Stimulated activated naive CD8-positive, alpha-beta T cell treated with anti-CD3 and anti-CD28 coated beads, Interleukin-15, Interleukin-2, amounts not matched to agents 100 ng/mL and 50 ng/mL, for 24 hours (primary cell): ENCODE measurements around the gene GGCX.
"Not testable (repeated sequence)": the region's sequence is repeated elsewhere in the genome, so short reads cannot be mapped to it uniquely, and the experiment has no call there.

Source experiments
- H3K27ac Mint-ChIP-seq: one replicate; pipeline ENCODE4 v1.8.0; 2021; ENCODE audit warnings: mild to moderate bottlenecking, mixed read lengths
- H3K27me3 Mint-ChIP-seq: one replicate; pipeline ENCODE4 v1.8.0; 2021; ENCODE audit warnings: mixed read lengths
- H3K36me3 Mint-ChIP-seq: one replicate; pipeline ENCODE4 v1.8.0; 2021; ENCODE audit warnings: low read depth, mixed read lengths
- H3K4me1 Mint-ChIP-seq: one replicate; pipeline ENCODE4 v1.8.0; 2021; ENCODE audit warnings: low read depth, mixed read lengths
- H3K4me3 Mint-ChIP-seq: one replicate; pipeline ENCODE4 v1.8.0; 2021; ENCODE audit warnings: mild to moderate bottlenecking, mixed read lengths
- H3K9me3 Mint-ChIP-seq: one replicate; pipeline ENCODE4 v1.8.0; 2021; ENCODE audit warnings: mixed read lengths

The GGCX gene

DNA sequence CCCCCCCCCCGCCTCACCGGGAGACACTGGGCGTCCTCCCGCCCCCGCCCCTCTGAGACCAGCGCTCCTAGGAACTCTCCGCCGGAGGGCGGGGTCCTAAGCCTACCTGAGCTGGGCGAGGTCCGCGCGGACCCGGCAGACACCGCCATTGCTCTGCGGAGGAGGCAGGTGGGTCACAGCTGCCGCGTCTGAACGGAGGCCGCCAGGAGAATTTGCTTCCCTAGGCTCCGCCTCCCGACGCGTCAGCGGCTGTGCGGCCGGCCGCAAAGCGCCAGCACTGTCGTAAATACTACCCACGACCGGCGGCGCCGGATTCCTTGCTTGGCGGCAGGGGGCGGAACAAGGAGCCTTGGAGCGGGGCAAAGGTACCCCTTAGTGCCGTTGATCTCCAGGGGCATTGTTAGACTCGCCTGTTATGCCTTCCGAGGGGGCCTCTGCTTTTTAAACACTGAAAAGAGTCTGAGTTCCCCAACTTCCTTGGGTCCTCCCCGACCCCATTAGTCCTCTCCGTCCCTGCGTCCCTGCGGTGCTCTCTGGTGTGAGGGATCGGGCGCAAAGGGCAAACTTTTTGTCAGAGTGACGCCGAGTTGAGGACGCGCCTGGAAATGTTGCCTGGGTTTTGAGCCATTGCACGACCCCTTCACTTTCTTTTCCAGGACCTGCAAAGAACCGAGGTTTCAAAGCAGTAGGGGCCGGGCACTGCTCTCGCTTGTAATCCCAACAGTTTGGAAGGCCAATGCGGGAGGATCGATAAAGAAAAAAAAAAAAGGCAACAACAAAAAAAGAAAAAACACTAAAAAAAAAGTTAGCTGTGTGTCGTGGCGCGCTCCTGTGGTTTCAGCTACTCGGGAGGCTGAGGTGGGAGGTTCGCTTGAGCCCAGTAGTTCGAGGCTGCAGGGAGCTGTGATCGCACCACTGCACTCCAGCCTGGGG is at the start of gene GGCX:
Gene GGCX, minus strand, starts transcription at position 214 of the 933 bp plus-strand sequence. Its CDS starts 65 bp downstream, at position 149.
- Mint-ChIP-seq H3K9me3 (no peaks in the 10 kb centered on the region), H3K4me1 (peaks cover 46% of the 10 kb centered on the region), H3K27ac (peak within 1 kb of the TSS; percentile 99), H3K27me3 (no peaks in the 10 kb centered on the region), H3K4me3 (peak within 1 kb of the TSS; percentile 98), H3K36me3 (peaks cover 10% of the 10 kb centered on the region)

DNA sequence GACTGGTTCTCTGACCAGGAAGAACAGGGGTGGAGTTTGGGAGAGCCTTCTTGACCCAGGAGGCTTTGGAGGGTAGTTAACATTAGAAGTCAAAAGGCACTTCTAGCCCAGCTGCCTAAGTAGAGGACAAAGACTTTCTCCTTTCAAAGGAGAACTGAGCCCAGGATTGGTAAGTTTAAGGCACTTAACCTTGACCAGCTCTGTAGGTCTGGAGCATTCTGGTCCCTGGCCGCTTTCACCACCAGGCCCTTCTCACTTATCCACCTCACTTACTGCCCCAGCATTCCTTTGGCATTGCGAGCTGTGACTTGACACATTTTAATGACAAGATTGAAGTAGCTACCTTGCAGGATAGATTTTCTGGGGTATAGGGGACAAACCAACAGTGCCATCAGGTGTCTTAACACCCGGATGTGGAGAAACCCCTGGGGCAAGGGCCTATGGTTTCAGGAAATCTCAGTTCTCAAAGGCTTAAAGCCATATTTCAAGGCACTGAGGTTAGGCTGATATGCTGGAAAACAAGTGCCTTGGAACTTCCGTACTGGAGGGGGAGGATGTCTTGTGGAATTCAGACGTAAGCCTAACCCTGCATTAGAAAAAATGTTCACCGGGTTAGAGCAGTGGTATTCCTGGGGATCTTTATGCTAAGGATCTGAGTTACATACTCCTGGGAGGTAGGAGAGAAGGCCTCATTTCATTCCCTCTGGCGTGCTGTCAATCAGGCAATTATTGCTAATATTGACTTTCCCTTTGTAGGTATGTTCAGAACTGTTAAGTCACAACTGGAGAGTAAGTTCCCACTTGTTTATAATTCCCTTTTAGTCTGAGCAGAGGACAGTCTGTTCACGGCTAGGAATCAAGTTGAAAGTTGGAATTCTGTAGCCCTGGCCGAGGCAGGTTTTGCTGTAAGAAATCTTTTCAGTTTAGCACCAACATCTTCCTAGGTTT is 46.2 kb upstream of the GGCX start:
- Mint-ChIP-seq H3K27ac (peak overlapping the region; percentile 20), H3K27me3 (no peaks in the 10 kb centered on the region), H3K4me3 (no peak overlapping the region), H3K36me3 (peaks cover 21% of the 10 kb centered on the region), H3K4me1 (peaks cover 38% of the 10 kb centered on the region), H3K9me3 (no peaks in the 10 kb centered on the region)

DNA sequence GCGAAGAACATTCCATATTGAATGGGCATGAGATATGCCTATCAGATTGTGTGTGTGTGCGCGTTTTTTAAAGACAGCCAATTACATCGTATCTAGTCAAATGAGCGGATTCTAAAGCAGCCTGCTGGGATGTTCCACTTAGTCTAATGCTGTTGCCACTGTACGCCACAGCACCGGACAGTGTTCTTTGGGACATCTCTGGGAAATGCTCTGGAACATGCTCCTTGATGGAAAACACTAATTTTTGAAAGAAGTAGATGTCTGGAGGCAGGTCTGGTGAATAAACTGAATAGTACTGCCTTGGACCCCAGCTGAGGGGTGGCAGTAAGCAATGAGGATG is 44.8 kb upstream of the GGCX start:
- Mint-ChIP-seq H3K36me3 (peaks cover 21% of the 10 kb centered on the region), H3K27me3 (no peaks in the 10 kb centered on the region), H3K27ac (no peak overlapping the region), H3K9me3 (no peaks in the 10 kb centered on the region), H3K4me1 (peaks cover 39% of the 10 kb centered on the region), H3K4me3 (no peak overlapping the region)

DNA sequence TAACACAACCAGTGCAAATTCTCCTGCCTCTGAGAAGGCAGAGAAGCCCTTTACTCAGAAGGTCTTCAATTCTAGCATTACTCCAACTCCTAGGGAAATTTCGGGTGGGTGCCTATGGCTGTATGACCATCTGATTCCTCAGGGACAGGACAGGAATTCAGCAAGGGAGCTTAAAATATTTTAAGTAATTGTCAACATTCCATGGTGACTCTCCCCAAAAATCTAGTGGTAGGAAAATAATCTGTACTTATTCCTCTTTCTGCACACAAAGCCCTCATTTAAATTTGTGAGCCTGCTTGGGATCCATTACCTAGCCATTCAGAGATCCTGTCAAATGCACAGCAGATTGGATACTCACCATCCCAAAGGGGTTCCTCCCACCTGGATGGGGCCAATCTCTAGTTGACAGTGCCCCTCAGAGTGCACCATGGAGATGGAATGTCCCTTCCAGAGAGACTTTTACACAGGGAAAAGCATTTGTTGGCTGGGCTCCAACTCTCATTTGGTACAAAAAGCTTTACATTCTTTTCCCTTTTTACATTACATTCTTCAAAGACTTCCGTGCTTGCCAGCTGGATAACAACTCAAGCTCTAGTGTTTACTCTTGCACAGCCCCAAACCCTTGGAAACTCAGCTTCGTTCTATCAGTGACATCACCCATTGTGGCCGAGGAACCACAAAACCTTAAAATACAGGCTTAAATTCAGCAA is 44.3 kb upstream of the GGCX start:
- no peaks in the 10 kb centered on the region for H3K27me3 Mint-ChIP-seq
- H3K4me1 Mint-ChIP-seq, result peaks cover 38% of the 10 kb centered on the region
- peaks cover 21% of the 10 kb centered on the region for H3K36me3 Mint-ChIP-seq
- no peak overlapping the region for H3K4me3 Mint-ChIP-seq
- no peaks in the 10 kb centered on the region for H3K9me3 Mint-ChIP-seq
- H3K27ac Mint-ChIP-seq, result no peak overlapping the region

DNA sequence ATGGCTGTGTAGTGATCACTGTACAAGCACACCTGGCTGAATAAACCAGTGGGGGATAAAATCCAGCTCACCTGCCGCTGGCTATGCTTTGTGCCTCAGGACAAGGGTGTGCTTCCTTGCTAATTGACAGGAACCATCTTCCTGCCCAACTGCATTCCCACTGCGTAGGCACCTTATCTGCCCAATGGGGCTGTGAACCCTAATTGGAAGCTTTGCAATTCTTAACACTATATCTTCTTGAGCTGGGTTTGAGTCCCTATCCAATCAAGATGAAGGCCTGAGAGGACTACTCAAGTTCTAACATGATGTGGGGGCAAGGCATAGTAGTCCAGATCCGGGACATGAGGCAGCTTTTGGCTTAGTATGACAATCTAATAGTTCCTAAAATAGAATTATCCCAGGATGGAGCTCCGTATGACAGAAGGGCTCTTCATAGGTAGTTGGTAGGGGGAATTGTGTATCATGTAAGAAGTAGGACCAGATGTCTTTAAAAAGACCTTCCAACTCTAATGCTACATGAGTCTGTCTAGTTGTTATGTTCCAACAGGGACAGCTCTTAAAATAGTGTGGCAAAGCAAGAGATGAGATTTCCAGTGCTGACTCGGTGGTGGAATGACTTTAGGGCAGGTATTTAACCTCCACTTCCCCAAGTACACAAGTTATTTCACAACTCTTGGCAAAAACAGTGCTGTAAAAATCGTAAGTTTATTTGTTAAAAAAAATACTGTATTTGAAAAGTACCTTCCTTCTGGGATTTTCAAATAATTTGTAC is 43.5 kb upstream of the GGCX start:
- Mint-ChIP-seq H3K4me1 (peaks cover 35% of the 10 kb centered on the region), H3K4me3 (no peak overlapping the region), H3K9me3 (no peaks in the 10 kb centered on the region), H3K36me3 (peaks cover 16% of the 10 kb centered on the region), H3K27me3 (no peaks in the 10 kb centered on the region), H3K27ac (no peak overlapping the region)

DNA sequence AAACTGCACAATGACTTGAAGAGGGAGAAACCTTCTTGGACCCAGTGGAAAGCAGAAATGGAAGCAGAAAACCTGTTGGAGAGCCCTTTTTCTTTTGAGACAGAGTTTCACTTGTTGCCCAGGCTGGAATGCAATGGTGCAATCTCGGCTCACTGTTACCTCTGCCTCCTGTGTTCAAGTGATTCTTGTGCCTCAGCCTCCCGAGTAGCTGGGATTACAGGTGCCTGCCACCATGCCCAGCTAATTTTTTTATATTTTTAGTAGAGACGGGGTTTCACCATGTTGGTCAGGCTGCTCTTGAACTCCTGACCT is 42.8 kb upstream of the GGCX start:
- peaks cover 12% of the 10 kb centered on the region for H3K36me3 Mint-ChIP-seq
- peak overlapping the region; percentile 36 for H3K27ac Mint-ChIP-seq
- H3K4me1 Mint-ChIP-seq, result peaks cover 36% of the 10 kb centered on the region
- not testable (repeated sequence) for H3K9me3 Mint-ChIP-seq, H3K27me3 Mint-ChIP-seq
- peak overlapping the region; percentile 91 for H3K4me3 Mint-ChIP-seq

DNA sequence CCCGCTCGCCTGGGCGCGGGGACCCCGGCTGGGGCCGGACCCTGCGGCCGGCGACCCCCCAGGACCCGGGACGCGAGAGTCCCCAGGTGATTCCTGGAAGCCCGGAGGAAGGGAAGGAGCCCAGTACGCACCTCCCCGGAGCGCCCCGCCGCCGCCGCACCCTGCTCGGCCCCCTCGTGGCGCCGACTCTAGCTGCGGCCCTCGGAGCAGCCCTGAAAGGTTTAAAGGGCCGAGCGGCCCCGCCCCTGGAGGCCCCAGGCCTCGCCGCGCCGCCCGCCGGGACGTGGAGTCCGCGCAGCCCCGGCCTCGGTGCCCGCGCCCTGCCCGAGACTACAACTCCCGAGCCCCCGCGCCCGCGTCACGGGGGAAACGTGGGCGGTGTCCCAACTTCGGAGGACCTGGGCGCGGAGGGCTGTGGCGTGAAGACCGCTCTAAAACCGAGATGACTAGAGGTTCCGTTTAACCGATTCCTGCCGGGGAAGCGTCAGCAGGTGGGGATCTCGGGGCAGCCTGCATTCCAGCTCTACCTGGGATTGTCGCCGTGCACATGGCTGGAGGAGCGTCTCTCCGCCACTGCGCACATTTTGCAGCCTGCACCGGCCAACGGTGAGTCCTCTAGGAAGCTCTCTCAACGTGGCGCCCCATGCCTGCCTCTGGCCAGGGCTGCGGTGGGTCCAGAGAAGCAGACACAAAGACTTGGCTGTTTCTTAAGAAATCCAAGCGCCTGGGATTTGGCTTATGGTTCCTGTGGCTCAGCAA is 41.4 kb upstream of the GGCX start, which contains the start of gene TMEM150A:
Gene TMEM150A, minus strand, starts transcription at position 223 of the 759 bp plus-strand sequence. CDS start 750 bp downstream, outside the sequence.
- H3K27ac Mint-ChIP-seq, result peak within 1 kb of the TSS; percentile 88
- no peaks in the 10 kb centered on the region for H3K27me3 Mint-ChIP-seq
- no peaks in the 10 kb centered on the region for H3K36me3 Mint-ChIP-seq
- no peaks in the 10 kb centered on the region for H3K9me3 Mint-ChIP-seq
- H3K4me1 Mint-ChIP-seq, result peaks cover 36% of the 10 kb centered on the region
- H3K4me3 Mint-ChIP-seq, result peak within 1 kb of the TSS; percentile 91

DNA sequence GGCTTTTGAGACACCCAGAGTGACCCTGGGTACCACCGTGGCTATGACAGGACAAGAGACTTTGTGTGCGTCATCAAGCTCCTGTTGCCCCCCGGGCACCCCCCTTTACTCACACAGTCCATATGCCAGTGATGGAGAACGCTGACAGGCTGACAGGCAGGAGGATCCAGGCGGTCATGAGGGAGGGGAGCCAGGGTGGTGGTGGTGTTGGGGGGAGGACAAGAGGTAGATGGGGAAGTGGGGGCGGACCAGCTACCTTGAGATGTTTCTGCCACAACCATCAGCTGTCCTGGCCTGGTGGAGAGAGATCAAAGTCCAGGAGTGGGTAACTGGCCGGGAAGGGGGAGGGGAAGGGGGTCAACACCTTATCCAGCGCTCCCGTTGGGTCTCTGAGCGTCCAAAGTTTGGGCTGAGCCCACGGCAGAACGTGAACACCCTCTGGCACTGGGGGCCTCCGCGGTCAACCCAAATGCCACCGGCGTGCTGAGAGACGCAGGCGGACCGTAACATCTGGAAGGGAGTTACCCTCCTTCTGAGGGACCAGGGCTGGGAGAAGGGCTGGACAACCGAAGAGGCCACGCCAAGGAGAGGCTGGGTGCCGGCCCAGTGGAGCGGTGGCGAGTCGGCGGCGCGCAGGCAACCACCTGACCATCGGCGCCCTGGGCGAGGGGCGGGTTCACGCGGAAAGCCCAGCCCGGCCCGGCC is 40.6 kb upstream of the GGCX start:
- no peaks in the 10 kb centered on the region for H3K36me3 Mint-ChIP-seq
- peak overlapping the region; percentile 61 for H3K27ac Mint-ChIP-seq
- peak overlapping the region; percentile 79 for H3K4me3 Mint-ChIP-seq
- peaks cover 43% of the 10 kb centered on the region for H3K4me1 Mint-ChIP-seq
- no peaks in the 10 kb centered on the region for H3K9me3 Mint-ChIP-seq
- no peaks in the 10 kb centered on the region for H3K27me3 Mint-ChIP-seq

DNA sequence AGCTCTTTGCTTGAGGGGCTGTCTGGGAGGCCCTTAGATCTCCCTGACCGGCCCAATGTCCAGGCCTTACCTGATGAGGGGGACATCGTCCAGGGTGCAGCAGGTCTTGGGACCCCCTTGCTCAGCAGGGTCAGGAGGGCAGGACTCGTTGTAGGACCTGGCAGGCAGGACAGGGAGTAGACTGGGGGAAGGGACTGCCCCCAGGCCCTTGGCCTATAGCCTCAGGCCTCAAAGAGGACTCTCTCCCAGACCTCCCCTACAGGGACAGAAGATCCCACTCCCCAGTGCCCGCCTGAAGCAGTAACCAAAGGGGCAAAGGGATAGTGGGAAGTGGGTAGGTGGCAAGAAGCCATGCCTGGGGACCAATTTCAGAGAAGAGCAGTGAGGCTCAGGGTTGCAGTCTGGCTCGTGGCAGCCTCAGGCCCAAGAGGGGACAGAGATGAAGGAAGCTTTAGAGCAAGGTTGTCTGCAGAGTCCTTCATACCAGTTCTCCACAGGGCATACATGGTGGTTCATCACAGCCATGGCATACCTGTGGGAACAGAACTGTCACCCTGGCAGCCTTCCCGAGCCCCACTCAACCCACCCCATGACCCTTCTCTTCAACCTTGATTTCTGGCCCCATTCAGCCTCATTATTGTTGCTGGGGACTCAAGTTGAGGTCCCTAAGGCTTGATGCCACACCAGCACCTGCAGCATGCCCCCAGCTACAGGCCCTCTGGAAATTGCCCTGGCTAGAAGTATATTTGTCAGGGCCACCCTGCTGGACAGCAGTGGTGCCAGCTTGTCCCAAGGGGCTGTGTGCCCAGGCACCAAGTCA is 39.9 kb upstream of the GGCX start:
- H3K4me1 Mint-ChIP-seq, result peaks cover 50% of the 10 kb centered on the region
- no peaks in the 10 kb centered on the region for H3K36me3 Mint-ChIP-seq
- H3K9me3 Mint-ChIP-seq, result no peaks in the 10 kb centered on the region
- no peak overlapping the region for H3K27ac Mint-ChIP-seq
- no peaks in the 10 kb centered on the region for H3K27me3 Mint-ChIP-seq
- H3K4me3 Mint-ChIP-seq, result peak overlapping the region; percentile 79

DNA sequence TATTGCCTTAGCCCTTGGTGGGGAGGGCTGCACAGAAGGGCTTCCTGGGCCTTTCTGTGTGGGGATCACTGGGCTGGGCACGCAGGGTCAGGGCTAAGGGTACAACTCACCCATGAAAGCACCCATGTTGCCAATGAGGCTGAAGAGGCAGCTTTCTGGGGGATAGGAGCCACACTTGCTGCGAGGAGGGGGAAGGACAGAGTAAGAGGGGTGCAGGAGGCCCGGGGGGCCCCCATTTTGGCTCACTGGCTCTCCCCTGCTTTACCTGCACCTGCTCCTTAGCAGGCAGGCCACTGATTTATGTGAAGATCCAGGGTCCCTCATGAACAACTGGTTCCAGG is 38.9 kb upstream of the GGCX start:
- Mint-ChIP-seq H3K4me3 (no peak overlapping the region), H3K9me3 (no peaks in the 10 kb centered on the region)

DNA sequence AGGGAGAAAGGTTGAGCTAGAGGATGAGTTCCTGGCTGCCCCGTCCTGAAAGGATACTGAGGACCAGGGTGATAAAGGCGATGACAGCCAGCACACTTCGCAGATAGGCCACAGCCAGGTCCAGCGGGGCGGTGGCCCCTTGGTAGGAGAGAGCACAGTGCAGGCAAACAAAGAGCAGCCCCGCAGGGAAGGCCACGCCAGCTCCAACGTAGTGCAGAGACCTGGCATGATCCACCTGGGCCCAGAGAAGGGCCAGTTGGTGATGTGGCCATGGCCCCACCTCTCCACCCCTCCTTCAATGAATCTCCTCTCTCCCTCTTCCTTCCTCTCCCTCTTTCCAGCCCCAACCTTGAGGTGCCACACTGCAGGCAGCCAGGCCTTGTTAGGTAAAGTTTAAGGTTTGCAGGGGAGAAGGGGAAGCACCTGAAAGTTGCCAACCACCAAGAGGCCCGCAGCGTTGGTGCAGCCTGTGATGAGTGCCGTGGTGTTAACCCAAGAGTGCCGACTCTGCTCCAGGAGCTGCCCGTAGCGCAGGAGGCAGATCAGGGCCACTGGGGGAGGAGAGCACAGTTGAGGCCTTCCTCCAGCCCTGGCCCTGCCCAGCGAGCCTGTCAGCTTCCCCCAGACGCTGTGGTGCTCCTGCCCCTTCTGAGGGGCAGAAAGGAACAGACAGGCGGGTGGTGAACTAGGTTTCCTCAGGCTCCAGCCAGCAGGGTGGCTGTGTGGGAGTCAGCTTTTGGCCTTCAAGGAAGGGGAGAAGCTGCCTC is 38.4 kb upstream of the GGCX start:
- Mint-ChIP-seq H3K36me3 (no peaks in the 10 kb centered on the region), H3K27ac (no peak overlapping the region), H3K4me3 (no peak overlapping the region), H3K27me3 (no peaks in the 10 kb centered on the region), H3K9me3 (no peaks in the 10 kb centered on the region), H3K4me1 (peaks cover 47% of the 10 kb centered on the region)

More for the DNA sequence above, 38.9 kb upstream of the GGCX start:
- H3K36me3 Mint-ChIP-seq, result no peaks in the 10 kb centered on the region
- H3K4me1 Mint-ChIP-seq, result peaks cover 48% of the 10 kb centered on the region
- H3K27me3 Mint-ChIP-seq, result no peaks in the 10 kb centered on the region
- H3K27ac Mint-ChIP-seq, result no peak overlapping the region
